ENCODE results near the gene CD82.

DNA sequence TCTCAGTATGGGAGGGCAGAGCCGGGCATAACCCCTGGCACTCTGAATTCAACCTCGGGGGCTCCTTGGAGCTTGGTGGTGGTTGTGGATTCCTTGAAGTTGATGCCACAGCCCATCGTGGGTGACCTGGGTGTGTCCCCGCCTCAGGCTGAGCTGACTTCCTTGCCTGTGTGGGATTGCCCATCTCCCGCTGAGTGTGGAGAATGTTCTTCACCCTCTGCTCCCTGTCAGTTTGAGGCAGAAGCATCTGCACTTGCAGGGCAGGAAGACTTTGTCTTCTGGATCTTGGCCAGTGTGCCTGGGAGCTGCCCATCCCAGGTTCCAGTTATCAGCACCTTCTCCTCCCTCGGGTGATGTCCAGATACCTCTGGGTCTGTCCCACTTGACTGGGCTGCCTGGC, 25.3 kb downstream of the CD82 start:
- TF ChIP-seq CTCF (IDR thresholded peaks at IDR 0.05) (no peak), JUND (IDR thresholded peaks at IDR 0.05) (no peak)
